NCI-H1436 treated with DMSO at 0.1 percent for 48 hours (cell line): ENCODE results near the gene TRIM37.

Experiments used
- DNase-seq: peaks from one replicate; lab custom pipeline; 2025; lab: John Stamatoyannopoulos, UW

The TRIM37 gene

GRCh38 chr17:58932956-58933355 lies 173.7 kb downstream of the TRIM37 start:
- DNase-seq: peak; percentile 11
